HG03432 (cell line): ENCODE results near the gene MET.

Experiments used
- ATAC-seq: cut with Tn5 transposase; IDR thresholded peaks from one replicate; pipeline ENCODE4 v1.9.1; 2021; ENCODE audit warnings: mild to moderate bottlenecking, moderate library complexity; ENCODE audit not compliant: unreplicated experiment

Gene MET

GRCh38 chr7:116661865-116662264 lies 10.1 kb upstream of the MET start:
- no peak for ATAC-seq

GRCh38 chr7:116663744-116664143 lies 8.3 kb upstream of the MET start:
- no peak for ATAC-seq

GRCh38 chr7:116665332-116665996 lies 6.5 kb upstream of the MET start:
- ATAC-seq, result no peak

GRCh38 chr7:116669769-116670168 lies 2.2 kb upstream of the MET start:
- no peak for ATAC-seq

GRCh38 chr7:116670409-116671015 lies 1.5 kb upstream of the MET start:
- ATAC-seq, result no peak

- ATAC-seq, result no peak
These were observed 885 bp upstream of the MET start for GRCh38 chr7:116671111-116671510.

- no peak for ATAC-seq
These were observed 830 bp downstream of the MET start for GRCh38 chr7:116672596-116673456.

GRCh38 chr7:116673457-116673865 lies 1.5 kb downstream of the MET start:
- no peak for ATAC-seq

GRCh38 chr7:116674508-116675173 lies 2.6 kb downstream of the MET start:
- no peak for ATAC-seq

- no peak for ATAC-seq
These were observed 3.9 kb downstream of the MET start for GRCh38 chr7:116675812-116676355.

GRCh38 chr7:116678780-116679179 lies 6.8 kb downstream of the MET start:
- no peak for ATAC-seq

GRCh38 chr7:116679500-116679899 lies 7.5 kb downstream of the MET start:
- ATAC-seq, result peak; percentile 74

GRCh38 chr7:116683786-116684185 lies 11.8 kb downstream of the MET start:
- ATAC-seq, result peak; percentile 100

- ATAC-seq, result no peak
These were observed 14.0 kb downstream of the MET start for GRCh38 chr7:116686033-116686432.

- ATAC-seq, result no peak
These were observed 14.9 kb downstream of the MET start for GRCh38 chr7:116686812-116687419.

GRCh38 chr7:116687801-116688201 lies 15.8 kb downstream of the MET start:
- ATAC-seq, result no peak

- ATAC-seq, result no peak
These were observed 17.8 kb downstream of the MET start for GRCh38 chr7:116689790-116690259.

- ATAC-seq, result no peak
These were observed 19.7 kb downstream of the MET start for GRCh38 chr7:116691664-116692063.

GRCh38 chr7:116692401-116693308 lies 20.7 kb downstream of the MET start:
- no peak for ATAC-seq
